Type B pancreatic cell (in vitro differentiated cells): Measurements from ENCODE around the gene CAMTA1. TPM values are rescaled to one million over a fixed set of nuclear protein-coding genes. Genes with fewer than 3 reads are reported as not detected.

ENCODE experiments used
- DNase-seq: peaks from one replicate; pipeline ENCODE4 v3.0.0; 2021; ENCODE audit warnings: mixed read lengths; ENCODE audit not compliant: unreplicated experiment; ENCODE audit errors: extremely low spot score
- H3K27ac Mint-ChIP-seq: 2 replicates; pipeline ENCODE4 v1.8.0; 2021; ENCODE audit warnings: mild to moderate bottlenecking, mixed read lengths
- H3K27me3 Mint-ChIP-seq: 2 replicates; pipeline ENCODE4 v1.8.0; 2021; ENCODE audit warnings: mixed read lengths
- H3K36me3 Mint-ChIP-seq: 2 replicates; pipeline ENCODE4 v1.8.0; 2021; ENCODE audit warnings: mixed read lengths
- H3K4me1 Mint-ChIP-seq: one replicate; pipeline ENCODE4 v1.8.0; 2021; ENCODE audit warnings: mixed read lengths; ENCODE audit not compliant: unreplicated experiment
- H3K4me3 Mint-ChIP-seq: 2 replicates; pipeline ENCODE4 v1.8.0; 2021; ENCODE audit warnings: mild to moderate bottlenecking, mixed read lengths
- H3K9me3 Mint-ChIP-seq: 2 replicates; pipeline ENCODE4 v1.8.0; 2021; ENCODE audit warnings: mixed read lengths
- total RNA-seq: library from RNA; stranded (reverse); gene quantifications from 2 replicates; pipeline ENCODE4 v1.2.1, GENCODE V29; 2021; ENCODE audit warnings: low replicate concordance
- TF ChIP-seq, protein P1 (sequence below): fragments of 200-600 bp; sonication (generic); conservative IDR thresholded peaks from 2 replicates; pipeline ENCODE4 v1.5.0; 2021; ENCODE audit warnings: antibody characterized with exemption, mild to moderate bottlenecking

Gene CAMTA1
- total RNA-seq, 1 donor from 2014 or later = 82.5 TPM

- TF ChIP-seq, protein P1, sequence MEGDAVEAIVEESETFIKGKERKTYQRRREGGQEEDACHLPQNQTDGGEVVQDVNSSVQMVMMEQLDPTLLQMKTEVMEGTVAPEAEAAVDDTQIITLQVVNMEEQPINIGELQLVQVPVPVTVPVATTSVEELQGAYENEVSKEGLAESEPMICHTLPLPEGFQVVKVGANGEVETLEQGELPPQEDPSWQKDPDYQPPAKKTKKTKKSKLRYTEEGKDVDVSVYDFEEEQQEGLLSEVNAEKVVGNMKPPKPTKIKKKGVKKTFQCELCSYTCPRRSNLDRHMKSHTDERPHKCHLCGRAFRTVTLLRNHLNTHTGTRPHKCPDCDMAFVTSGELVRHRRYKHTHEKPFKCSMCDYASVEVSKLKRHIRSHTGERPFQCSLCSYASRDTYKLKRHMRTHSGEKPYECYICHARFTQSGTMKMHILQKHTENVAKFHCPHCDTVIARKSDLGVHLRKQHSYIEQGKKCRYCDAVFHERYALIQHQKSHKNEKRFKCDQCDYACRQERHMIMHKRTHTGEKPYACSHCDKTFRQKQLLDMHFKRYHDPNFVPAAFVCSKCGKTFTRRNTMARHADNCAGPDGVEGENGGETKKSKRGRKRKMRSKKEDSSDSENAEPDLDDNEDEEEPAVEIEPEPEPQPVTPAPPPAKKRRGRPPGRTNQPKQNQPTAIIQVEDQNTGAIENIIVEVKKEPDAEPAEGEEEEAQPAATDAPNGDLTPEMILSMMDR = no peak
- Mint-ChIP-seq H3K9me3 (no peaks in the 10 kb centered on the region), H3K27me3 (no peaks in the 10 kb centered on the region), H3K36me3 (no peaks in the 10 kb centered on the region), H3K27ac (no peak overlapping the region), H3K4me3 (no peak overlapping the region), H3K4me1 (peaks cover 7% of the 10 kb centered on the region)
- DNase-seq = no peak
These were observed 663.7 kb downstream of the CAMTA1 start for GRCh38 chr1:7448986-7449385.

DNA sequence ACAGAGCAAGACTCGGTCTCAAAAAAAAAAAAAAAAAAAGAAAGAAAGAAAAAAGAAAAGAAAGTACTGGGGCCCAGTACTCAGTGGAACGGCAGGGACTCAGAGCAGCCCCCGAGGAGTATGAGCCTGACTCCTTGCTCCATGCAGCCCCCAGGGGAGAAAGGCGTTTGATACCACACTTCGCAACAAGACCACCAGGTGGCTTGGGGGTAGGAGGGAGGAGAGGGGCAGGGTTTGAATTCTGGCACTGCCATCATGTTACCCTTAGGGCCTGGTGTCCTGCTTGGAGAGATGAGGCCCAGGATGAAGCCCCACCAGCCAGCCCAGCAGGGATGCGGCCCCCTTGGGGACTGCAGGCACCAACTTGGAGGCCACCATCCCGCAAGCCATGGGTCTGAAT lies 664.5 kb downstream of the CAMTA1 start:
- no peaks in the 10 kb centered on the region for H3K27me3 Mint-ChIP-seq
- DNase-seq = no peak
- no peak overlapping the region for H3K27ac Mint-ChIP-seq
- TF ChIP-seq, protein P1 = peak; percentile 40
- H3K4me3 Mint-ChIP-seq = no peak overlapping the region
- H3K9me3 Mint-ChIP-seq = no peaks in the 10 kb centered on the region
- no peaks in the 10 kb centered on the region for H3K36me3 Mint-ChIP-seq
- H3K4me1 Mint-ChIP-seq = peaks cover 14% of the 10 kb centered on the region

DNA sequence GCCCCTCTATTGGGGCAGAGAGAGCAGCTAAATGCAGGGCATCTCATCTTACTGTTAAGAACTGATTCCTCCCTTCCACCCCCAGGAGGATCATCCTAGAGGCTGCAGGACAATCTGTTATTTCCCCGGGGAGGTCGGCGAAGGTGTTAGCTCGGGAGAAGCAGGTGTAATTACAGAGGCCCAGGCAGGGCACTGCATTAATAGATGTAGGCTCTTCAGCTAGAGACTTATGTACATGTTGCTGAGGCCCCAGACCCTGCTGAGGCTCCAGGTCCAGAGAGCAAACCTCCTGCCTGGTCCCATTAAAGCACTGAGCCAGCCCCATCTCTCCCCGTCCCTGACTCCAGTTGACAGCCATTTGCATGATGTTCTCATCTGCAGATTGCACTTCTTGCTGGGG lies 665.6 kb downstream of the CAMTA1 start:
- Mint-ChIP-seq H3K4me1 (peaks cover 20% of the 10 kb centered on the region), H3K4me3 (no peak overlapping the region), H3K36me3 (no peaks in the 10 kb centered on the region), H3K9me3 (no peaks in the 10 kb centered on the region), H3K27me3 (no peaks in the 10 kb centered on the region), H3K27ac (no peak overlapping the region)
- DNase-seq = no peak
- TF ChIP-seq, protein P1 = no peak

- Mint-ChIP-seq H3K36me3 (no peaks in the 10 kb centered on the region), H3K4me3 (no peak overlapping the region), H3K27me3 (peaks cover under 1% of the 10 kb centered on the region), H3K27ac (no peak overlapping the region), H3K4me1 (peaks cover 25% of the 10 kb centered on the region), H3K9me3 (no peaks in the 10 kb centered on the region)
- TF ChIP-seq, protein P1 = no peak
- no peak for DNase-seq
These were observed 667.8 kb downstream of the CAMTA1 start for GRCh38 chr1:7453038-7453437.

DNA sequence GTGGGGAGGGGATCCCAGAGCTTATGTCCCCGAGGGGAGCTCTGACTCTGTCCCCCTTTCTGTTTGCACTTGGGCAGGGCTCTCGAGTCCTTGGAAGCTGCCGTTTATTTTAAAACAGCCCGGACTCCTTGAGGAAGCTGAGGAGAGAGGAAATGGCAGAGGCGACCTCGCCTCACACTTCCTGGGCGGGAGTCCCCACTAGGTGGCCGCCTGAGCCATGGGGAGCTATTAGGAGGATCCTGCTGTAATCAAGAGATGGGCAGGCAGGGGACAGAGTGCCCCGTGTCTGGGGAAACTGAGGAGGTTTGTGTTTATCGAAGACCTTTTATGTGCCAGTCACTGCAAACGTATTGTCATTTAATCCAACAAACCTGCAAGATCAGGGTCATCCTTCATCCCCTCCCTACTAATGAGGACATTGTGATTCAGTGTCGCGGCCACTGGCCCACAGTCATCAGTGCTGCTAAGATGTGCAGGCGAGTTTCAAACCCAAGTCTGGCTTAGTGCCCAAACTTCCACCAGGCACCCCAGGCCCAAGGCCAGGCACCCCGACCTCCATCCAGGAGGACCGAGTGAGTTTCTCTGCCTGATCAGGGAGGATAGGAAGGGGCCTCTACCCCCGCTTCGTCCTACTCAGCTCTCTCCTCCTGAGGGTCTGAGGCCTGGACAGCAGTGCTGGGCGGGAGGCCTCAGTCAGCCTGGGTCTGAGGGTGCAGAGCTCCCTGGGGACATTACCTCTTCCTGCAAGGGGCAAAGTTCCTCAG lies 669.0 kb downstream of the CAMTA1 start:
- H3K4me1 Mint-ChIP-seq = peaks cover 25% of the 10 kb centered on the region
- H3K4me3 Mint-ChIP-seq = no peak overlapping the region
- H3K36me3 Mint-ChIP-seq = no peaks in the 10 kb centered on the region
- H3K27ac Mint-ChIP-seq = no peak overlapping the region
- TF ChIP-seq, protein P1 = peak; percentile 69
- no peak for DNase-seq
- H3K27me3 Mint-ChIP-seq = peaks cover 3% of the 10 kb centered on the region
- H3K9me3 Mint-ChIP-seq = no peaks in the 10 kb centered on the region
